IMR-90 (cell line): ENCODE data around the gene PGBD5. TPM values are rescaled to one million over a fixed set of nuclear protein-coding genes. Genes with fewer than 3 reads are reported as not detected.

Experiments used
- ATAC-seq: fragments of 200-7000 bp; cut with Tn5 transposase; 2 replicates; pipeline ENCODE4 v1.9.1; 2020; ENCODE audit warnings: low read depth, mild to moderate bottlenecking, moderate library complexity
- BruUV-seq: library from RNA; stranded (reverse); fragments of 400-500 nt; replicated peaks from 2 replicates; lab custom pipeline; 2021; lab: Mats Ljungman, UMichigan
- CTCF ChIA-PET: fragments of 300-600 bp; formaldehyde crosslinking; extraction: SDS; loops from one replicate; lab custom pipeline; 2021; ENCODE audit warnings: antibody characterized with exemption; lab: Yijun Ruan, JAX
- POLR2A ChIA-PET: fragments of 300-600 bp; sonication (Branson Sonifier 250); formaldehyde crosslinking; loops from one replicate; lab custom pipeline; 2022; ENCODE audit warnings: antibody characterized with exemption; ENCODE audit not compliant: unreplicated experiment; lab: Charles Lee
- DNase-seq: peaks from one replicate; pipeline ENCODE4 v3.0.0; 2013
- H2AFZ ChIP-seq: replicated peaks from 2 replicates; pipeline ENCODE3; 2013; ENCODE audit warnings: low read length, mild to moderate bottlenecking; ENCODE audit not compliant: poor library complexity
- H2AK5ac ChIP-seq: 2 replicates; pipeline ENCODE4 v1.6.1; 2013; ENCODE audit warnings: low read depth, low read length, inconsistent platforms
- H2AK9ac ChIP-seq: replicated peaks from 2 replicates; pipeline ENCODE3; 2013; ENCODE audit warnings: mild to moderate bottlenecking, low read depth, low read length, moderate library complexity; ENCODE audit not compliant: poor library complexity
- H2BK120ac ChIP-seq: 2 replicates; pipeline ENCODE4 v1.6.1; 2013; ENCODE audit warnings: low read depth, low read length, inconsistent platforms
- H2BK15ac ChIP-seq: 3 replicates; pipeline ENCODE4 v1.6.1; 2013; ENCODE audit warnings: low read depth, low read length, inconsistent platforms
- H2BK20ac ChIP-seq: 2 replicates; pipeline ENCODE4 v1.6.1; 2013; ENCODE audit warnings: low read depth, mild to moderate bottlenecking, inconsistent platforms, low read length, moderate library complexity
- H2BK5ac ChIP-seq: 2 replicates; pipeline ENCODE4 v1.6.1; 2013; ENCODE audit warnings: mild to moderate bottlenecking, low read depth, low read length, inconsistent platforms; ENCODE audit not compliant: poor library complexity, severe bottlenecking
- H3K14ac ChIP-seq: replicated peaks from 2 replicates; pipeline ENCODE4 v1.6.1; 2013; ENCODE audit warnings: low read depth, low read length, inconsistent platforms
- H3K18ac ChIP-seq: 2 replicates; pipeline ENCODE4 v1.6.1; 2013; ENCODE audit warnings: low read depth, low read length, control low read depth
- H3K23ac ChIP-seq: 2 replicates; pipeline ENCODE4 v1.6.1; 2013; ENCODE audit warnings: low read depth, low read length, inconsistent platforms
- H3K27ac ChIP-seq: 2 replicates; pipeline ENCODE4 v1.5.1; 2013; ENCODE audit warnings: mild to moderate bottlenecking, control low read depth, low read length; ENCODE audit not compliant: insufficient read depth
- H3K27me3 ChIP-seq: 2 replicates; pipeline ENCODE4 v1.6.1; 2013; ENCODE audit warnings: low read length; ENCODE audit not compliant: control insufficient read depth, insufficient read depth
- H3K36me3 ChIP-seq: 2 replicates; pipeline ENCODE4 v1.6.1; 2013; ENCODE audit warnings: low read length, mixed read lengths; ENCODE audit not compliant: control insufficient read depth, insufficient read depth
- H3K4ac ChIP-seq: 2 replicates; pipeline ENCODE4 v1.6.1; 2013; ENCODE audit warnings: low read depth, low read length, inconsistent platforms
- H3K4me1 ChIP-seq: 2 replicates; pipeline ENCODE4 v1.6.1; 2013; ENCODE audit warnings: low read length, mixed read lengths; ENCODE audit not compliant: control insufficient read depth, insufficient read depth
- H3K4me2 ChIP-seq: 2 replicates; pipeline ENCODE4 v1.6.1; 2013; ENCODE audit warnings: low read depth, mild to moderate bottlenecking, control low read depth, low read length, moderate library complexity
- H3K4me3 ChIP-seq: 2 replicates; pipeline ENCODE4 v1.5.1; 2013; ENCODE audit warnings: low read depth, mild to moderate bottlenecking, control low read depth, low read length, moderate library complexity; ENCODE audit not compliant: insufficient read depth
- H3K56ac ChIP-seq: 2 replicates; pipeline ENCODE4 v1.6.1; 2013; ENCODE audit warnings: low read length, inconsistent platforms; ENCODE audit not compliant: insufficient read depth; ENCODE audit errors: extremely low read depth
- H3K79me1 ChIP-seq, 2 experiments: 2 replicates each; pipeline ENCODE4 v1.6.1; 2013; ENCODE audit warnings: low read length in 2 of 2, inconsistent platforms in 1 of 2, low read depth in 1 of 2
- H3K9ac ChIP-seq: 2 replicates; pipeline ENCODE4 v1.6.1; 2013; ENCODE audit warnings: low read depth, low read length, control low read depth
- H3K9me1 ChIP-seq: 2 replicates; pipeline ENCODE4 v1.6.1; 2013; ENCODE audit warnings: low read length, inconsistent platforms; ENCODE audit not compliant: insufficient read depth
- H3K9me3 ChIP-seq: 2 replicates; pipeline ENCODE4 v1.6.1; 2013; ENCODE audit warnings: low read length; ENCODE audit not compliant: control insufficient read depth, insufficient read depth
- H4K20me1 ChIP-seq: 2 replicates; pipeline ENCODE4 v1.6.1; 2013; ENCODE audit warnings: low read length, inconsistent platforms; ENCODE audit not compliant: insufficient read depth
- H4K5ac ChIP-seq: 2 replicates; pipeline ENCODE4 v1.6.1; 2013; ENCODE audit warnings: mild to moderate bottlenecking, low read depth, low read length, control low read depth
- H4K8ac ChIP-seq, 2 experiments: 2 replicates each; pipeline ENCODE4 v1.6.1; 2013; ENCODE audit warnings: low read depth in 2 of 2, low read length in 2 of 2, control low read depth in 1 of 2, inconsistent platforms in 1 of 2
- H4K91ac ChIP-seq: 2 replicates; pipeline ENCODE4 v1.6.1; 2013; ENCODE audit warnings: low read depth, low read length, inconsistent platforms; ENCODE audit not compliant: insufficient read depth
- BHLHE40 ChIP-seq: fragments of 150-350 bp; IDR thresholded peaks from 2 replicates; pipeline ENCODE4 v1.6.1; 2016; ENCODE audit warnings: mild to moderate bottlenecking, low read depth, low read length
- CEBPB ChIP-seq: IDR thresholded peaks from 2 replicates; pipeline ENCODE4 v1.6.1; 2012; ENCODE audit warnings: low read depth, low read length, improper control_type of control experiment
- CHD1 ChIP-seq: IDR thresholded peaks from 2 replicates; pipeline ENCODE4 v1.6.1; 2012; ENCODE audit warnings: low read depth, low read length, improper control_type of control experiment
- FOS ChIP-seq: fragments of 150-350 bp; IDR thresholded peaks from 2 replicates; pipeline ENCODE4 v1.6.1; 2016; ENCODE audit warnings: low read depth, low read length
- MAFK ChIP-seq: IDR thresholded peaks from 2 replicates; pipeline ENCODE4 v1.6.1; 2012; ENCODE audit warnings: low read depth, low read length, improper control_type of control experiment
- MAZ ChIP-seq: IDR thresholded peaks from 2 replicates; pipeline ENCODE4 v1.6.1; 2012; ENCODE audit warnings: low read depth, mild to moderate bottlenecking, low read length, improper control_type of control experiment, moderate library complexity, borderline replicate concordance
- MXI1 ChIP-seq: IDR thresholded peaks from 2 replicates; pipeline ENCODE4 v1.6.1; 2012; ENCODE audit warnings: low read depth, mild to moderate bottlenecking, low read length, moderate library complexity, borderline replicate concordance
- NFE2L2 ChIP-seq: fragments of 150-350 bp; IDR thresholded peaks from 2 replicates; pipeline ENCODE4 v1.6.1; 2016; ENCODE audit warnings: low read depth, mild to moderate bottlenecking, low read length
- POLR2A ChIP-seq: IDR thresholded peaks from 2 replicates; pipeline ENCODE4 v1.6.1; 2012; ENCODE audit warnings: mild to moderate bottlenecking, low read depth, low read length
- RAD21 ChIP-seq: IDR thresholded peaks from 2 replicates; pipeline ENCODE4 v1.6.1; 2012; ENCODE audit warnings: low read length, improper control_type of control experiment
- RCOR1 ChIP-seq: IDR thresholded peaks from 2 replicates; pipeline ENCODE4 v1.6.1; 2012; ENCODE audit warnings: mild to moderate bottlenecking, low read length, improper control_type of control experiment; ENCODE audit not compliant: insufficient replicate concordance
- RFX5 ChIP-seq: IDR thresholded peaks from 2 replicates; pipeline ENCODE4 v1.8.0; 2012; ENCODE audit warnings: low read depth, mild to moderate bottlenecking, low read length, moderate library complexity
- SMC3 ChIP-seq: fragments of 150-350 bp; IDR thresholded peaks from 2 replicates; pipeline ENCODE4 v1.6.1; 2016; ENCODE audit warnings: low read depth, mild to moderate bottlenecking, antibody characterized with exemption, low read length, moderate library complexity
- WGBS, 2 experiments: methylation state at CpG; one replicate each; pipeline versions ENCODE4 v1.1.5 to v1.1.7; 2013; ENCODE audit warnings: missing lambda C conversion rate in 2 of 2; ENCODE audit not compliant: insufficient read length in 1 of 2; ENCODE audit errors: extremely low coverage in 2 of 2; 5-methylcytosine and 5-hydroxymethylcytosine counted together
- dilution Hi-C: fragments of 300-500 bp; cut with HindIII; formaldehyde crosslinking; loops from one replicate; pipeline ENCODE4 v1.14.3; 2018; ENCODE audit warnings: low sequenced_read_pairs; ENCODE audit not compliant: unreplicated experiment
- in situ Hi-C: fragments of 300-500 bp; cut with MboI; formaldehyde crosslinking; loops from 3 replicates; pipeline ENCODE4 v1.14.3; 2019; ENCODE audit warnings: low sequenced_read_pairs, inconsistent platforms, mixed read lengths
- intact Hi-C: fragments of 100-400 bp; cut with micrococcal nuclease; formaldehyde crosslinking; loops from 2 replicates; pipeline ENCODE4 v1.10.0; 2022
- polyA plus RNA-seq, 3 experiments: library from polyadenylated mRNA; depleted of rRNA; stranded (reverse); fragments of >200 nt; gene quantifications; 2 replicates each; pipeline ENCODE4 v1.2.3, GENCODE V29; 2012; ENCODE audit warnings: low replicate concordance in 1 of 3
- total RNA-seq: library from RNA; depleted of rRNA; stranded (reverse); fragments of >200 nt; gene quantifications from 2 replicates; pipeline ENCODE4 v1.2.3, GENCODE V29; 2012
- TF ChIP-seq, protein P1 (sequence below): conservative IDR thresholded peaks from 2 replicates; pipeline ENCODE4 v1.5.1; 2012; ENCODE audit warnings: mild to moderate bottlenecking, low read depth, low read length, improper control_type of control experiment
- TF ChIP-seq, protein P2 (sequence below): fragments of 150-350 bp; IDR thresholded peaks from 2 replicates; pipeline ENCODE4 v1.6.1; 2017; ENCODE audit warnings: mild to moderate bottlenecking, antibody characterized with exemption, low read length, low read depth
- TF ChIP-seq, protein P3 (sequence below): fragments of 150-350 bp; IDR thresholded peaks from 2 replicates; pipeline ENCODE4 v1.6.1; 2016; ENCODE audit warnings: low read depth, mild to moderate bottlenecking, low read length, moderate library complexity, borderline replicate concordance

The PGBD5 gene
- total and polyA plus RNA-seq, 2 of the 4 experiments (the other 2 are of a cell fraction): 0.18 to 0.36 TPM

DNA sequence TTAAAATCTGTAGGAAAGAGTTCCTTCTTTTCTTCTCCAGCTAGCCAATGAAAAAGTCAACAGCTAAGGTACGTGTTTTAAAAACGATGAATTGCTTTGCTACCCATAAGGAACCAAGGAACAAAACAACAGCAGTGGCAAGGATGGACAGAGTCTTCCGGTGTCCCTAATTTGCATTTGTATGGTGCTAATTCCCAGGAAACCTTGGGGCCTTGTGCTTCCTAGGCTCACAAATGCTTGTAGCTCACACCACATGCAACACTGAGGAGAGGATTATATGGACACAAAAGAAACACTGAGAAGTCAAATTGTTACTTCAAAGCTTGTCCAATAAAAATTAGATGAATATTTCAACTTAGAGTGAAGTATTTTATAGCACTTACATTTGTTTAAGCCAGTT, 1.8 kb upstream of the PGBD5 start:
- Histone ChIP-seq H3K4me3 (no peak overlapping the region), H2BK120ac (no peak overlapping the region), H4K8ac (no peak overlapping the region), H2AK9ac (no peak overlapping the region), H2AK5ac (no peak overlapping the region), H4K91ac (no peak overlapping the region), H3K9ac (no peak overlapping the region), H3K4me2 (no peak overlapping the region), H3K27me3 (peaks cover 22% of the 10 kb centered on the region), H3K36me3 (no peaks in the 10 kb centered on the region), H2BK20ac (no peak overlapping the region), H3K56ac (no peak overlapping the region), H4K5ac (no peak overlapping the region), H3K18ac (no peak overlapping the region), H3K27ac (no peak overlapping the region), H3K9me3 (no peaks in the 10 kb centered on the region), H2BK15ac (no peak overlapping the region), H2BK5ac (no peak overlapping the region), H3K4me1 (no peaks in the 10 kb centered on the region; the same call in 1 of the 2 replicates), H4K20me1 (no peaks in the 10 kb centered on the region), H2AFZ (no peak overlapping the region), H3K4ac (no peak overlapping the region), H3K23ac (no peak overlapping the region), H3K14ac (no peak overlapping the region), H3K79me1 (no peaks in the 10 kb centered on the region), H3K9me1 (no peaks in the 10 kb centered on the region)
- ChIA-PET POLR2A (no interaction called here), CTCF (no interaction called here)
- no peak for DNase-seq
- no peak for TF ChIP-seq SMC3
- TF ChIP-seq CEBPB: no peak
- no peak for TF ChIP-seq POLR2A
- TF ChIP-seq, protein P1, sequence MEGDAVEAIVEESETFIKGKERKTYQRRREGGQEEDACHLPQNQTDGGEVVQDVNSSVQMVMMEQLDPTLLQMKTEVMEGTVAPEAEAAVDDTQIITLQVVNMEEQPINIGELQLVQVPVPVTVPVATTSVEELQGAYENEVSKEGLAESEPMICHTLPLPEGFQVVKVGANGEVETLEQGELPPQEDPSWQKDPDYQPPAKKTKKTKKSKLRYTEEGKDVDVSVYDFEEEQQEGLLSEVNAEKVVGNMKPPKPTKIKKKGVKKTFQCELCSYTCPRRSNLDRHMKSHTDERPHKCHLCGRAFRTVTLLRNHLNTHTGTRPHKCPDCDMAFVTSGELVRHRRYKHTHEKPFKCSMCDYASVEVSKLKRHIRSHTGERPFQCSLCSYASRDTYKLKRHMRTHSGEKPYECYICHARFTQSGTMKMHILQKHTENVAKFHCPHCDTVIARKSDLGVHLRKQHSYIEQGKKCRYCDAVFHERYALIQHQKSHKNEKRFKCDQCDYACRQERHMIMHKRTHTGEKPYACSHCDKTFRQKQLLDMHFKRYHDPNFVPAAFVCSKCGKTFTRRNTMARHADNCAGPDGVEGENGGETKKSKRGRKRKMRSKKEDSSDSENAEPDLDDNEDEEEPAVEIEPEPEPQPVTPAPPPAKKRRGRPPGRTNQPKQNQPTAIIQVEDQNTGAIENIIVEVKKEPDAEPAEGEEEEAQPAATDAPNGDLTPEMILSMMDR: no peak
- no peak for TF ChIP-seq BHLHE40
- TF ChIP-seq, protein P2, sequence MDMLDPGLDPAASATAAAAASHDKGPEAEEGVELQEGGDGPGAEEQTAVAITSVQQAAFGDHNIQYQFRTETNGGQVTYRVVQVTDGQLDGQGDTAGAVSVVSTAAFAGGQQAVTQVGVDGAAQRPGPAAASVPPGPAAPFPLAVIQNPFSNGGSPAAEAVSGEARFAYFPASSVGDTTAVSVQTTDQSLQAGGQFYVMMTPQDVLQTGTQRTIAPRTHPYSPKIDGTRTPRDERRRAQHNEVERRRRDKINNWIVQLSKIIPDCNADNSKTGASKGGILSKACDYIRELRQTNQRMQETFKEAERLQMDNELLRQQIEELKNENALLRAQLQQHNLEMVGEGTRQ: no peak
- TF ChIP-seq, protein P3, sequence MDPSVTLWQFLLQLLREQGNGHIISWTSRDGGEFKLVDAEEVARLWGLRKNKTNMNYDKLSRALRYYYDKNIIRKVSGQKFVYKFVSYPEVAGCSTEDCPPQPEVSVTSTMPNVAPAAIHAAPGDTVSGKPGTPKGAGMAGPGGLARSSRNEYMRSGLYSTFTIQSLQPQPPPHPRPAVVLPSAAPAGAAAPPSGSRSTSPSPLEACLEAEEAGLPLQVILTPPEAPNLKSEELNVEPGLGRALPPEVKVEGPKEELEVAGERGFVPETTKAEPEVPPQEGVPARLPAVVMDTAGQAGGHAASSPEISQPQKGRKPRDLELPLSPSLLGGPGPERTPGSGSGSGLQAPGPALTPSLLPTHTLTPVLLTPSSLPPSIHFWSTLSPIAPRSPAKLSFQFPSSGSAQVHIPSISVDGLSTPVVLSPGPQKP: no peak
- TF ChIP-seq MXI1: no peak
- no peak for TF ChIP-seq NFE2L2
- no peak for TF ChIP-seq RCOR1
- TF ChIP-seq RFX5: no peak
- TF ChIP-seq CHD1: no peak
- no peak for TF ChIP-seq RAD21
- no peak for TF ChIP-seq FOS
- no peak for TF ChIP-seq MAZ
- no peak for TF ChIP-seq MAFK
- in situ Hi-C loops (no loop called here), intact Hi-C loops (loop anchor here (10.0 kb wide), 2 partner anchors 347 to 487 kb away; no protein-coding TSS in a partner anchor), dilution Hi-C loops (no loop called here)
- no TSS peak for BruUV-seq
- ATAC-seq: no peak
- WGBS, 2 experiments: no CpG with 5 or more reads among the region's 3 CpGs
